Nephron (organoid): ENCODE data around the gene NEMP2.
A peak's percentile ranks its signal among the peaks of the same experiment; 100 is the strongest.

Experiments
- H3K27ac Mint-ChIP-seq, 3 experiments: 2 replicates each; pipeline ENCODE4 v1.8.0; 2020; ENCODE audit warnings: mixed read lengths in 3 of 3, mild to moderate bottlenecking in 2 of 3, moderate library complexity in 1 of 3
- H3K27me3 Mint-ChIP-seq: 2 replicates; pipeline ENCODE4 v1.8.0; 2021; ENCODE audit warnings: low read depth, mild to moderate bottlenecking, moderate library complexity, mixed read lengths
- H3K36me3 Mint-ChIP-seq: 2 replicates; pipeline ENCODE4 v1.8.0; 2020; ENCODE audit warnings: low read depth, mixed read lengths
- H3K4me1 Mint-ChIP-seq: 2 replicates; pipeline ENCODE4 v1.8.0; 2020; ENCODE audit warnings: mixed read lengths
- H3K4me3 Mint-ChIP-seq, 3 experiments: 2 replicates each; pipeline ENCODE4 v1.8.0; 2020; ENCODE audit warnings: mild to moderate bottlenecking in 3 of 3, mixed read lengths in 3 of 3, moderate library complexity in 2 of 3
- H3K9me3 Mint-ChIP-seq: 2 replicates; pipeline ENCODE4 v1.8.0; 2020; ENCODE audit warnings: mixed read lengths
- TF ChIP-seq, protein P1 (sequence below), 3 experiments: fragments of 200-600 bp; sonication (generic); IDR thresholded peaks; one replicate each; pipeline ENCODE4 v1.5.0; 2021; ENCODE audit warnings: antibody characterized with exemption in 3 of 3; ENCODE audit not compliant: unreplicated experiment in 3 of 3

NEMP2 gene

GRCh38 chr2:190530248-190530900 is 4.1 kb downstream of the NEMP2 start:
- TF ChIP-seq, protein P1, sequence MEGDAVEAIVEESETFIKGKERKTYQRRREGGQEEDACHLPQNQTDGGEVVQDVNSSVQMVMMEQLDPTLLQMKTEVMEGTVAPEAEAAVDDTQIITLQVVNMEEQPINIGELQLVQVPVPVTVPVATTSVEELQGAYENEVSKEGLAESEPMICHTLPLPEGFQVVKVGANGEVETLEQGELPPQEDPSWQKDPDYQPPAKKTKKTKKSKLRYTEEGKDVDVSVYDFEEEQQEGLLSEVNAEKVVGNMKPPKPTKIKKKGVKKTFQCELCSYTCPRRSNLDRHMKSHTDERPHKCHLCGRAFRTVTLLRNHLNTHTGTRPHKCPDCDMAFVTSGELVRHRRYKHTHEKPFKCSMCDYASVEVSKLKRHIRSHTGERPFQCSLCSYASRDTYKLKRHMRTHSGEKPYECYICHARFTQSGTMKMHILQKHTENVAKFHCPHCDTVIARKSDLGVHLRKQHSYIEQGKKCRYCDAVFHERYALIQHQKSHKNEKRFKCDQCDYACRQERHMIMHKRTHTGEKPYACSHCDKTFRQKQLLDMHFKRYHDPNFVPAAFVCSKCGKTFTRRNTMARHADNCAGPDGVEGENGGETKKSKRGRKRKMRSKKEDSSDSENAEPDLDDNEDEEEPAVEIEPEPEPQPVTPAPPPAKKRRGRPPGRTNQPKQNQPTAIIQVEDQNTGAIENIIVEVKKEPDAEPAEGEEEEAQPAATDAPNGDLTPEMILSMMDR (IDR thresholded peaks at IDR 0.05; ENCODE audit: unreplicated experiment in 3 of 3), result no peak
- peak overlapping the region; percentile 83 to 90 (median 86) for H3K27ac Mint-ChIP-seq
- peaks cover 39% of the 10 kb centered on the region for H3K4me1 Mint-ChIP-seq
- peak overlapping the region; percentile 4 to 65 (median 16) for H3K4me3 Mint-ChIP-seq
- no peaks in the 10 kb centered on the region for H3K9me3 Mint-ChIP-seq
- no peaks in the 10 kb centered on the region for H3K27me3 Mint-ChIP-seq
- H3K36me3 Mint-ChIP-seq, result no peaks in the 10 kb centered on the region

GRCh38 chr2:190529486-190530247 is 4.9 kb downstream of the NEMP2 start:
- Mint-ChIP-seq H3K36me3 (no peaks in the 10 kb centered on the region), H3K9me3 (no peaks in the 10 kb centered on the region), H3K4me1 (peaks cover 39% of the 10 kb centered on the region), H3K27me3 (no peaks in the 10 kb centered on the region), H3K4me3 (peak overlapping the region in 1 of 3 experiments; percentile 4), H3K27ac (peak overlapping the region; percentile 83 to 90 (median 86))
- TF ChIP-seq, protein P1 (IDR thresholded peaks at IDR 0.05; ENCODE audit: unreplicated experiment in 3 of 3), result no peak

GRCh38 chr2:190528521-190529001 is 6.0 kb downstream of the NEMP2 start:
- Mint-ChIP-seq H3K27me3 (no peaks in the 10 kb centered on the region), H3K9me3 (no peaks in the 10 kb centered on the region), H3K4me1 (peaks cover 32% of the 10 kb centered on the region), H3K27ac (peak overlapping the region in 2 of 3 experiments; percentile 65 to 90), H3K4me3 (no peak overlapping the region), H3K36me3 (peaks cover 4% of the 10 kb centered on the region)
- TF ChIP-seq, protein P1 (IDR thresholded peaks at IDR 0.05; ENCODE audit: unreplicated experiment in 3 of 3), result no peak

- Mint-ChIP-seq H3K4me3 (no peak overlapping the region), H3K36me3 (peaks cover 4% of the 10 kb centered on the region), H3K4me1 (peaks cover 29% of the 10 kb centered on the region), H3K27ac (peak overlapping the region; percentile 19 to 90 (median 22)), H3K27me3 (no peaks in the 10 kb centered on the region), H3K9me3 (no peaks in the 10 kb centered on the region)
- TF ChIP-seq, protein P1 (IDR thresholded peaks at IDR 0.05; ENCODE audit: unreplicated experiment in 3 of 3), result no peak
Measured at GRCh38 chr2:190527918-190528317, 6.6 kb downstream of the NEMP2 start.

DNA sequence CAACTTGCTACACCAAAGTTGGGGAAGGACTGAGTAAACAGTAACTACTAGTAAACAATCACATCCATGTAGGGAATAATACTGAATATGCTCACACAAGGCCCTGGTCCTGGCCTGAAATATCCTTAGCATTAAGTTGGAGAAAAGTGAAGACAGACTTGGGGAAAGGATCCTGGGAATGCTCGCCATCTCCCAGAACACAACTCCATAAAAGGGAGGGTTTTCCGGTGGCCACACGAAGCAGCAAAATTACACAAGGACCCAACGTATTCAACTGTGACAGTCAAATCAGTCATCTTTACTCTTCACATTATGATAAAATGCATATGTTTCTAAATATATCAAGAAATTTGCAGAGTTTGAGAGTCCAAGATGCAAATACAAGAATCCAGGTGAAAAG is 7.3 kb downstream of the NEMP2 start:
- Mint-ChIP-seq H3K4me3 (no peak overlapping the region), H3K36me3 (peaks cover 4% of the 10 kb centered on the region), H3K27me3 (no peaks in the 10 kb centered on the region), H3K9me3 (no peaks in the 10 kb centered on the region), H3K27ac (no peak overlapping the region), H3K4me1 (peaks cover 29% of the 10 kb centered on the region)
- TF ChIP-seq, protein P1 (IDR thresholded peaks at IDR 0.05; ENCODE audit: unreplicated experiment in 3 of 3), result no peak
